Measurements from ENCODE around the gene SLC25A29.

The SLC25A29 gene

GRCh38 chr14:100332071-100332639 lies 25.9 kb upstream of the SLC25A29 start:
- no peak for DNase-seq

GRCh38 chr14:100330388-100330931 lies 24.2 kb upstream of the SLC25A29 start:
- DNase-seq = no peak

GRCh38 chr14:100330007-100330344 lies 23.7 kb upstream of the SLC25A29 start:
- DNase-seq = no peak

GRCh38 chr14:100329233-100330006 lies 23.2 kb upstream of the SLC25A29 start:
- DNase-seq = no peak

- no peak for DNase-seq
Measured at GRCh38 chr14:100328495-100329163, 22.4 kb upstream of the SLC25A29 start.

GRCh38 chr14:100327128-100327527 lies 20.9 kb upstream of the SLC25A29 start:
- no peak for DNase-seq

- DNase-seq = no peak
Measured at GRCh38 chr14:100325958-100326357, 19.7 kb upstream of the SLC25A29 start.

GRCh38 chr14:100325231-100325632 lies 19.0 kb upstream of the SLC25A29 start:
- DNase-seq = no peak

GRCh38 chr14:100323942-100324307 lies 17.7 kb upstream of the SLC25A29 start:
- no peak for DNase-seq

- no peak for DNase-seq
Measured at GRCh38 chr14:100323121-100323941, 17.1 kb upstream of the SLC25A29 start, which contains the start of gene SLC25A47. TSS of gene SLC25A47 (plus strand) at chr14:100323339. CDS start at chr14:100323415, 76 bp downstream.

- no peak for DNase-seq
Measured at GRCh38 chr14:100322138-100322957, 16.1 kb upstream of the SLC25A29 start.

- DNase-seq = no peak
Measured at GRCh38 chr14:100321473-100322137, 15.4 kb upstream of the SLC25A29 start.

GRCh38 chr14:100320157-100320856 lies 14.1 kb upstream of the SLC25A29 start:
- DNase-seq = no peak

GRCh38 chr14:100317912-100318808 lies 11.9 kb upstream of the SLC25A29 start:
- DNase-seq = peak in 23 of 56 donors; percentile 9 to 70 (median 36)

- no peak for DNase-seq
Measured at GRCh38 chr14:100317389-100317788, 11.1 kb upstream of the SLC25A29 start.

- no peak for DNase-seq
Measured at GRCh38 chr14:100314724-100315123, 8.5 kb upstream of the SLC25A29 start.

GRCh38 chr14:100313464-100314230 lies 7.4 kb upstream of the SLC25A29 start:
- no peak for DNase-seq
